ENCODE measurements around the gene FGFRL1. TPM values are rescaled to one million over a fixed set of nuclear protein-coding genes. Genes with fewer than 3 reads are reported as not detected.

The FGFRL1 gene
- total RNA-seq, 1 donor = 8.6 TPM

GRCh38 chr4:1013225-1014073 lies 2.0 kb downstream of the FGFRL1 start:
- no peak for DNase-seq (ENCODE audit: low read depth)
- H3K4me3 ChIP-seq (ENCODE audit: low read depth, low read length) = no peak overlapping the region
- TF ChIP-seq CTCF (IDR thresholded peaks at IDR 0.05; ENCODE audit: insufficient read depth, low read depth, low read length) = no peak

- TF ChIP-seq CTCF (IDR thresholded peaks at IDR 0.05; ENCODE audit: insufficient read depth, low read depth, low read length) = no peak
- no peak overlapping the region for H3K4me3 ChIP-seq (ENCODE audit: low read depth, low read length)
- DNase-seq (ENCODE audit: low read depth) = no peak
These were observed 3.1 kb downstream of the FGFRL1 start for GRCh38 chr4:1014291-1015167.

- no peak for TF ChIP-seq CTCF (IDR thresholded peaks at IDR 0.05; ENCODE audit: insufficient read depth, low read depth, low read length)
- no peak for DNase-seq (ENCODE audit: low read depth)
- no peak overlapping the region for H3K4me3 ChIP-seq (ENCODE audit: low read depth, low read length)
These were observed 3.8 kb downstream of the FGFRL1 start for GRCh38 chr4:1015179-1015578.

- DNase-seq (ENCODE audit: low read depth) = no peak
- H3K4me3 ChIP-seq (ENCODE audit: low read depth, low read length) = no peak overlapping the region
- no peak for TF ChIP-seq CTCF (IDR thresholded peaks at IDR 0.05; ENCODE audit: insufficient read depth, low read depth, low read length)
These were observed 4.3 kb downstream of the FGFRL1 start for GRCh38 chr4:1015746-1016145.

GRCh38 chr4:1017211-1017610 lies 5.8 kb downstream of the FGFRL1 start:
- no peak overlapping the region for H3K4me3 ChIP-seq (ENCODE audit: low read depth, low read length)
- TF ChIP-seq CTCF (IDR thresholded peaks at IDR 0.05; ENCODE audit: insufficient read depth, low read depth, low read length) = no peak
- DNase-seq (ENCODE audit: low read depth) = no peak

GRCh38 chr4:1017706-1018105 lies 6.3 kb downstream of the FGFRL1 start:
- H3K4me3 ChIP-seq (ENCODE audit: low read depth, low read length) = no peak overlapping the region
- no peak for DNase-seq (ENCODE audit: low read depth)
- TF ChIP-seq CTCF (IDR thresholded peaks at IDR 0.05; ENCODE audit: insufficient read depth, low read depth, low read length) = no peak
